Measurements from ENCODE around the gene HDAC11. TPM values are rescaled to one million over a fixed set of nuclear protein-coding genes. Genes with fewer than 3 reads are reported as not detected.

HDAC11 gene
- total and polyA plus RNA-seq, 8 donors = 14.0 to 22.0 (median 20.8) TPM

- DNase-seq = no peak
- Histone ChIP-seq H3K27ac (no peak overlapping the region), H3K4me3 (no peak overlapping the region), H3K4me1 (no peaks in the 10 kb centered on the region), H3K9me3 (no peaks in the 10 kb centered on the region), H3K27me3 (peaks cover 0 to 11% of the 10 kb centered on the region in 2 donors), H3K36me3 (no peaks in the 10 kb centered on the region)
- ATAC-seq = no peak
- TF ChIP-seq, protein P1, sequence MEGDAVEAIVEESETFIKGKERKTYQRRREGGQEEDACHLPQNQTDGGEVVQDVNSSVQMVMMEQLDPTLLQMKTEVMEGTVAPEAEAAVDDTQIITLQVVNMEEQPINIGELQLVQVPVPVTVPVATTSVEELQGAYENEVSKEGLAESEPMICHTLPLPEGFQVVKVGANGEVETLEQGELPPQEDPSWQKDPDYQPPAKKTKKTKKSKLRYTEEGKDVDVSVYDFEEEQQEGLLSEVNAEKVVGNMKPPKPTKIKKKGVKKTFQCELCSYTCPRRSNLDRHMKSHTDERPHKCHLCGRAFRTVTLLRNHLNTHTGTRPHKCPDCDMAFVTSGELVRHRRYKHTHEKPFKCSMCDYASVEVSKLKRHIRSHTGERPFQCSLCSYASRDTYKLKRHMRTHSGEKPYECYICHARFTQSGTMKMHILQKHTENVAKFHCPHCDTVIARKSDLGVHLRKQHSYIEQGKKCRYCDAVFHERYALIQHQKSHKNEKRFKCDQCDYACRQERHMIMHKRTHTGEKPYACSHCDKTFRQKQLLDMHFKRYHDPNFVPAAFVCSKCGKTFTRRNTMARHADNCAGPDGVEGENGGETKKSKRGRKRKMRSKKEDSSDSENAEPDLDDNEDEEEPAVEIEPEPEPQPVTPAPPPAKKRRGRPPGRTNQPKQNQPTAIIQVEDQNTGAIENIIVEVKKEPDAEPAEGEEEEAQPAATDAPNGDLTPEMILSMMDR (IDR thresholded peaks at IDR 0.05) = no peak
- intact Hi-C loops (cut with DNase I) = no loop called here
These were observed 17.3 kb upstream of the HDAC11 start for GRCh38 chr3:13462822-13463221.

- Histone ChIP-seq H3K36me3 (no peaks in the 10 kb centered on the region), H3K27me3 (peaks cover 0 to 11% of the 10 kb centered on the region in 2 donors), H3K27ac (no peak overlapping the region), H3K9me3 (no peaks in the 10 kb centered on the region), H3K4me1 (no peaks in the 10 kb centered on the region), H3K4me3 (no peak overlapping the region)
- intact Hi-C loops (cut with DNase I) = no loop called here
- TF ChIP-seq, protein P1 (IDR thresholded peaks at IDR 0.05) = no peak
- DNase-seq (no peak), ATAC-seq (no peak)
These were observed 16.3 kb upstream of the HDAC11 start for GRCh38 chr3:13463618-13464400.

GRCh38 chr3:13465236-13465873, 14.8 kb upstream of the HDAC11 start:
- peaks cover 0 to 11% of the 10 kb centered on the region in 2 donors for H3K27me3 ChIP-seq
- H3K27ac ChIP-seq = no peak overlapping the region
- no peaks in the 10 kb centered on the region for H3K4me1 ChIP-seq
- no peak for ATAC-seq
- TF ChIP-seq, protein P1 (IDR thresholded peaks at IDR 0.05) = no peak
- H3K36me3 ChIP-seq = no peaks in the 10 kb centered on the region
- intact Hi-C loops (cut with DNase I) = no loop called here
- H3K4me3 ChIP-seq = no peak overlapping the region
- H3K9me3 ChIP-seq = no peaks in the 10 kb centered on the region
- DNase-seq = no peak

DNA sequence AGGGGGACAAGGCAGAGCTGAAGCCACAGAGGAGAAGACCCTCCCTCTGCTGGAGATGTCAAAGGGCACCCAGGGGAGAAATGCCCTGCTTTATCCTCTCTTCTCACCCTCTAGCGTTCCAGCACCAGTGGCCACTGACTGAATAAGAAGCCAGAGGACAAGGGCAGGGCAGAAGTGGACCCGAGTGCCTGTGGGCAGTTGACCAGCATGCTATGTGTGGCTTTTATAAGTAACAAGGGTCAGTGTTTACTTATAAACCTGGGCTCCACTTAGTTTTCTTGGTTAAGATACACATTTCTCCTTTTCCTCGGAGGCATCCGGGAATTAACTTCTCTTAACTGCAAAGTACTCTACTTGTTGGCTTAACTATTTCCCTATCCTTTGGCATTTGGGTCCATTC, 13.3 kb upstream of the HDAC11 start:
- ATAC-seq (no peak), DNase-seq (no peak)
- H3K9me3 ChIP-seq = no peaks in the 10 kb centered on the region
- peaks cover 0 to 6% of the 10 kb centered on the region in 2 donors for H3K27me3 ChIP-seq
- no peaks in the 10 kb centered on the region for H3K4me1 ChIP-seq
- TF ChIP-seq, protein P1 (IDR thresholded peaks at IDR 0.05) = no peak
- H3K36me3 ChIP-seq = no peaks in the 10 kb centered on the region
- intact Hi-C loops (cut with DNase I) = no loop called here
- no peak overlapping the region for H3K27ac ChIP-seq
- H3K4me3 ChIP-seq = no peak overlapping the region

DNA sequence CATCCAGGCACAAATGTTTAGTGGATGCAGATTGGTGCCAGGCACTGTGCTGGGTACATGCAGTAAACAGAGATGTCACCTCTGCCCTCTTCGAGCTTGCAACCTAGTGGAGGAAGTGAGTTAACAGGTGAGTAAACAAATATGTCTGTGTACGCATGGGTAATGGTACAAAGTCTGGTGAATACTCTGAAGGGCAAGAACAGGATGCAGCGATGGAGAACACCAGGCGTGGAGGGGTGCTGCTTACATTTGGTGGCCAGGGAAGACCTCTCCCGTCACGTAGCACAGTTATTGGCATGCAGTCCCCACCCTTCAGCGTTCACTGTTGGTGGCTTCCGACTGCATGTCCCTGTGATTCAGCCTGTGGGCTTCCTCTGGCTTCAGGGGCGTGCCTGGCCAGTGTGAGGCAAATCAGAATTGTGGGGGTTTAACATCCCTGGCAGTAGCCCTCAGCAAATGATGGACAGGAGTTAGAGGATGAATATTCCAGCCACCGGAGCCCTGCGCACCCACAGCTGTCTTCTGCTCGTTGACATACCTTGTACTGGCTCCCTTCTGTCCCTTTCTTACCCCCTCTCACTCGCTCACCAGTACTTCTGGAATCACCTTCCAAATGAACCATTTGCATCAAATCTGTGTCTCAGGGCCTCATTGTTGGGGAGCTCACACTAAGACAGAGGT, 9.1 kb upstream of the HDAC11 start:
- intact Hi-C loops (cut with DNase I) = no loop called here
- Histone ChIP-seq H3K36me3 (no peaks in the 10 kb centered on the region), H3K4me3 (no peak overlapping the region), H3K9me3 (no peaks in the 10 kb centered on the region), H3K27me3 (peaks cover 0 to 16% of the 10 kb centered on the region in 2 donors), H3K27ac (no peak overlapping the region), H3K4me1 (no peaks in the 10 kb centered on the region)
- TF ChIP-seq, protein P1 (IDR thresholded peaks at IDR 0.05) = no peak
- DNase-seq (no peak), ATAC-seq (no peak)
